Mesendoderm (in vitro differentiated cells): ENCODE measurements around the gene HOXB7.

Source experiments
- DNase-seq: peaks from one replicate; pipeline ENCODE4 v3.0.0; 2013
- H2AK5ac ChIP-seq: 2 replicates; pipeline ENCODE4 v1.6.1; 2013; ENCODE audit warnings: low read length, inconsistent platforms
- H2BK120ac ChIP-seq: 2 replicates; pipeline ENCODE4 v1.6.1; 2013; ENCODE audit warnings: low read depth, mild to moderate bottlenecking, low read length, moderate library complexity, mixed read lengths
- H2BK15ac ChIP-seq: replicated peaks from 2 replicates; pipeline ENCODE4 v1.6.1; 2013; ENCODE audit warnings: low read depth, mild to moderate bottlenecking, moderate library complexity
- H2BK5ac ChIP-seq: 2 replicates; pipeline ENCODE4 v1.6.1; 2013; ENCODE audit warnings: low read length, inconsistent platforms
- H3K18ac ChIP-seq: 2 replicates; pipeline ENCODE4 v1.6.1; 2013; ENCODE audit warnings: mild to moderate bottlenecking, low read length, mixed read lengths
- H3K23ac ChIP-seq: one replicate; pipeline ENCODE4 v1.6.1; 2013; ENCODE audit warnings: low read length
- H3K27ac ChIP-seq: 2 replicates; pipeline ENCODE4 v1.5.1; 2013; ENCODE audit warnings: low read depth, mild to moderate bottlenecking, inconsistent platforms, low read length, moderate library complexity
- H3K27me3 ChIP-seq: 2 replicates; pipeline ENCODE4 v1.6.1; 2013; ENCODE audit warnings: low read length, control low read depth, mild to moderate bottlenecking, inconsistent platforms; ENCODE audit not compliant: insufficient read depth, poor library complexity
- H3K36me3 ChIP-seq: 2 replicates; pipeline ENCODE4 v1.6.1; 2013; ENCODE audit warnings: low read length, inconsistent platforms; ENCODE audit not compliant: control insufficient read depth, insufficient read depth
- H3K4ac ChIP-seq: one replicate; pipeline ENCODE4 v1.6.1; 2013; ENCODE audit warnings: low read depth, mild to moderate bottlenecking, low read length, moderate library complexity
- H3K4me1 ChIP-seq: 2 replicates; pipeline ENCODE4 v1.6.1; 2013; ENCODE audit warnings: low read depth, low read length, inconsistent platforms; ENCODE audit not compliant: control insufficient read depth
- H3K4me2 ChIP-seq: 2 replicates; pipeline ENCODE4 v1.6.1; 2013; ENCODE audit warnings: low read length
- H3K4me3 ChIP-seq: 2 replicates; pipeline ENCODE4 v1.5.1; 2013; ENCODE audit warnings: mild to moderate bottlenecking, low read length
- H3K56ac ChIP-seq: one replicate; pipeline ENCODE4 v1.6.1; 2013; ENCODE audit warnings: low read length
- H3K79me1 ChIP-seq: 2 replicates; pipeline ENCODE4 v1.6.1; 2013; ENCODE audit warnings: low read length, inconsistent platforms
- H3K79me2 ChIP-seq: 2 replicates; pipeline ENCODE4 v1.6.1; 2013; ENCODE audit warnings: mild to moderate bottlenecking, low read length; ENCODE audit not compliant: control insufficient read depth, insufficient read depth
- H3K9ac ChIP-seq: 2 replicates; pipeline ENCODE4 v1.6.1; 2013; ENCODE audit warnings: low read length, inconsistent platforms
- H4K5ac ChIP-seq: one replicate; pipeline ENCODE4 v1.6.1; 2013; ENCODE audit warnings: low read length
- H4K8ac ChIP-seq: one replicate; pipeline ENCODE4 v1.6.1; 2013; ENCODE audit warnings: low read depth, mild to moderate bottlenecking, control low read depth, low read length, moderate library complexity
- WGBS: extraction: QIAGEN DNeasy Blood & Tissue Kit; methylation state at CpG from one replicate; pipeline ENCODE4 v1.1.7; 2013; ENCODE audit warnings: low lambda C conversion rate, missing lambda C conversion rate; ENCODE audit not compliant: insufficient coverage; ENCODE audit errors: extremely low coverage; 5-methylcytosine and 5-hydroxymethylcytosine counted together

Gene HOXB7

DNA sequence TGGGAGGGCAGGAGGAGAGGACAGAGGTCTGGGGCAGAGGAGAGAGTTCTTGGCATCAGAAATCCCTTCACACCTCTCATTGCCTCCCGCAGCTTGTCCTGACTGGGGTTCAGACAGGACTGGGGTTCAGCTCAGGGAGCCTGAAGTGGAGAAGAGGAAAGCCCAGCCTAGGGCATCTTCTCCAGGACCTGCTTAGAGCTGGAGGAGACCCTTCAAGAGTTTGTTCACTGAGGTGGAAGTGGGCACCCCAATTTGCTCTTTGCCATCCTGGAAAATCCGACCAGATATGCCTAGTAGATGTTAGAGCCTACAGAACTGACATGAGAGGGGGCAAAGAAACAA lies 22.8 kb downstream of the HOXB7 start:
- DNase-seq, result no peak
- H2BK15ac ChIP-seq, result no peak overlapping the region
- H3K4me1 ChIP-seq, result no peaks in the 10 kb centered on the region
- peaks cover 95% of the 10 kb centered on the region for H3K27me3 ChIP-seq
- H2BK120ac ChIP-seq, result no peak overlapping the region
- H3K23ac ChIP-seq, result no peak overlapping the region
- H2BK5ac ChIP-seq, result no peak overlapping the region
- H2AK5ac ChIP-seq, result no peak overlapping the region
- no peak overlapping the region for H3K56ac ChIP-seq
- H4K5ac ChIP-seq, result no peak overlapping the region
- no peaks in the 10 kb centered on the region for H3K79me1 ChIP-seq
- no peak overlapping the region for H3K9ac ChIP-seq
- WGBS, result no CpG with 5 or more reads among the region's 2 CpGs
- H3K4me3 ChIP-seq, result no peak overlapping the region
- no peaks in the 10 kb centered on the region for H3K36me3 ChIP-seq
- H4K8ac ChIP-seq, result no peak overlapping the region
- H3K79me2 ChIP-seq, result no peaks in the 10 kb centered on the region
- no peak overlapping the region for H3K18ac ChIP-seq
- H3K4ac ChIP-seq, result no peak overlapping the region
- H3K27ac ChIP-seq, result no peak overlapping the region
- H3K4me2 ChIP-seq, result no peak overlapping the region

GRCh38 chr17:48587276-48588073 lies 23.3 kb downstream of the HOXB7 start:
- Histone ChIP-seq H3K4me3 (no peak overlapping the region), H3K9ac (no peak overlapping the region), H3K79me1 (no peaks in the 10 kb centered on the region), H2AK5ac (no peak overlapping the region), H3K27me3 (peaks cover 95% of the 10 kb centered on the region), H3K23ac (no peak overlapping the region), H4K8ac (no peak overlapping the region), H3K4ac (no peak overlapping the region), H2BK5ac (no peak overlapping the region), H3K4me1 (no peaks in the 10 kb centered on the region), H2BK15ac (no peak overlapping the region), H3K18ac (no peak overlapping the region), H3K4me2 (no peak overlapping the region), H2BK120ac (no peak overlapping the region), H3K36me3 (no peaks in the 10 kb centered on the region), H4K5ac (no peak overlapping the region), H3K27ac (no peak overlapping the region), H3K56ac (no peak overlapping the region), H3K79me2 (no peaks in the 10 kb centered on the region)
- no peak for DNase-seq
- WGBS, result no CpG with 5 or more reads among the region's 5 CpGs

GRCh38 chr17:48586355-48587258 lies 24.2 kb downstream of the HOXB7 start:
- H4K5ac ChIP-seq, result no peak overlapping the region
- no peak overlapping the region for H3K4me3 ChIP-seq
- H3K4me2 ChIP-seq, result no peak overlapping the region
- H3K23ac ChIP-seq, result no peak overlapping the region
- H3K18ac ChIP-seq, result no peak overlapping the region
- no peak overlapping the region for H2AK5ac ChIP-seq
- no peaks in the 10 kb centered on the region for H3K79me2 ChIP-seq
- H3K27ac ChIP-seq, result no peak overlapping the region
- H3K79me1 ChIP-seq, result no peaks in the 10 kb centered on the region
- H3K4ac ChIP-seq, result no peak overlapping the region
- H3K4me1 ChIP-seq, result no peaks in the 10 kb centered on the region
- H2BK5ac ChIP-seq, result no peak overlapping the region
- peaks cover 96% of the 10 kb centered on the region for H3K27me3 ChIP-seq
- no peak overlapping the region for H2BK120ac ChIP-seq
- no CpG with 5 or more reads among the region's 34 CpGs for whole genome bisulfite sequencing
- no peak overlapping the region for H4K8ac ChIP-seq
- no peak overlapping the region for H2BK15ac ChIP-seq
- DNase-seq, result no peak
- no peak overlapping the region for H3K9ac ChIP-seq
- H3K36me3 ChIP-seq, result no peaks in the 10 kb centered on the region
- no peak overlapping the region for H3K56ac ChIP-seq

- DNase-seq, result no peak
- no peak overlapping the region for H4K8ac ChIP-seq
- no peak overlapping the region for H3K4ac ChIP-seq
- H3K56ac ChIP-seq, result no peak overlapping the region
- no peak overlapping the region for H2AK5ac ChIP-seq
- H3K79me2 ChIP-seq, result no peaks in the 10 kb centered on the region
- H3K27ac ChIP-seq, result no peak overlapping the region
- H3K79me1 ChIP-seq, result no peaks in the 10 kb centered on the region
- H3K36me3 ChIP-seq, result no peaks in the 10 kb centered on the region
- no peak overlapping the region for H3K4me3 ChIP-seq
- H2BK15ac ChIP-seq, result no peak overlapping the region
- H2BK120ac ChIP-seq, result no peak overlapping the region
- no peak overlapping the region for H3K23ac ChIP-seq
- H2BK5ac ChIP-seq, result no peak overlapping the region
- no peak overlapping the region for H4K5ac ChIP-seq
- H3K9ac ChIP-seq, result no peak overlapping the region
- WGBS, result no CpG with 5 or more reads among the region's 2 CpGs
- H3K4me2 ChIP-seq, result no peak overlapping the region
- no peaks in the 10 kb centered on the region for H3K4me1 ChIP-seq
- peaks cover 96% of the 10 kb centered on the region for H3K27me3 ChIP-seq
- no peak overlapping the region for H3K18ac ChIP-seq
These were observed 26.5 kb downstream of the HOXB7 start for GRCh38 chr17:48584223-48584741.

DNA sequence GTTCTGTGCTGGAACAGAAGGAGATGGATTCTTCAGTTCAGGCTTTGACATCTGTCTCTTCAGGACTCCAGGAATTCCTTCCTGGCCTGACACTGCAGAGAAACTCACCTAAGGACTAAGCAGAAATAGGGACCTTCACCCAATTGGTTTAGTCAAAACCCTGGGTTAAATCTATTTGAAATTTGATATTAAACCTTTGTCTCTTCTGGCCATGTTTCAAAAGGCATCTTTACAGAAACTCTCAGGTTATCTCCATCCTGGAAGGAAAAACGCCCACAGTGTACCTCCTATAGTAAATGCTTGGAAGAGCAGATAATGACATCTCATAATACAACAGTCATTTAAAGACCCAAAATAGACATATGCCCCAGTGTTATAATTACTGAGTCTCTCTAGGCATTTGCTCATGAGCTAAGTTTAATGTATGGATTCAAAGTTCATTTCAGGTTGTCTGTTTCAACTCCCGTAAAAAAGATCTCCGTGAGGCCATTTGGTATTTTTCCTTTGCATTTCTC lies 27.1 kb downstream of the HOXB7 start:
- Histone ChIP-seq H3K27me3 (peaks cover 96% of the 10 kb centered on the region), H3K79me1 (no peaks in the 10 kb centered on the region), H3K79me2 (no peaks in the 10 kb centered on the region), H3K18ac (no peak overlapping the region), H3K4me3 (no peak overlapping the region), H3K4me2 (no peak overlapping the region), H3K23ac (no peak overlapping the region), H2AK5ac (no peak overlapping the region), H3K9ac (no peak overlapping the region), H2BK15ac (no peak overlapping the region), H3K4ac (no peak overlapping the region), H3K4me1 (no peaks in the 10 kb centered on the region), H3K36me3 (no peaks in the 10 kb centered on the region), H4K8ac (no peak overlapping the region), H2BK5ac (no peak overlapping the region), H3K56ac (no peak overlapping the region), H4K5ac (no peak overlapping the region), H2BK120ac (no peak overlapping the region), H3K27ac (no peak overlapping the region)
- no peak for DNase-seq
- WGBS, result no CpG with 5 or more reads among the region's 3 CpGs
